ENCODE results near the gene RALBP1.
"Not testable (repeated sequence)": the region's sequence is repeated elsewhere in the genome, so short reads cannot be mapped to it uniquely, and the experiment has no call there.

The RALBP1 gene

GRCh38 chr18:9455718-9456511 is 19.4 kb upstream of the RALBP1 start:
- Histone ChIP-seq H3K9me3 (ENCODE audit: control insufficient read depth, low read length) (peaks cover 11% of the 10 kb centered on the region), H3K4me3 (ENCODE audit: low read length) (no peak overlapping the region), H3K27me3 (replicated peaks; ENCODE audit: control insufficient read depth, insufficient read depth, low read length) (no peaks in the 10 kb centered on the region), H3K9ac (ENCODE audit: low read length) (no peak overlapping the region), H3K36me3 (ENCODE audit: control insufficient read depth, insufficient read depth, low read length, severe bottlenecking) (no peaks in the 10 kb centered on the region), H3K4me1 (ENCODE audit: control insufficient read depth, insufficient read depth, low read length) (no peaks in the 10 kb centered on the region)
- DNase-seq (ENCODE audit: low read depth) = no peak

GRCh38 chr18:9466127-9466526 is 9.2 kb upstream of the RALBP1 start:
- DNase-seq (ENCODE audit: low read depth) = no peak
- H3K4me1 ChIP-seq (ENCODE audit: control insufficient read depth, insufficient read depth, low read length) = no peaks in the 10 kb centered on the region
- H3K4me3 ChIP-seq (ENCODE audit: low read length) = no peak overlapping the region
- peaks cover 25% of the 10 kb centered on the region for H3K9me3 ChIP-seq (ENCODE audit: control insufficient read depth, low read length)
- H3K36me3 ChIP-seq (ENCODE audit: control insufficient read depth, insufficient read depth, low read length, severe bottlenecking) = no peaks in the 10 kb centered on the region
- H3K27me3 ChIP-seq (replicated peaks; ENCODE audit: control insufficient read depth, insufficient read depth, low read length) = no peaks in the 10 kb centered on the region
- H3K9ac ChIP-seq (ENCODE audit: low read length) = no peak overlapping the region

GRCh38 chr18:9466846-9467245 is 8.5 kb upstream of the RALBP1 start:
- no peak overlapping the region for H3K9ac ChIP-seq (ENCODE audit: low read length)
- no peaks in the 10 kb centered on the region for H3K4me1 ChIP-seq (ENCODE audit: control insufficient read depth, insufficient read depth, low read length)
- no peak for DNase-seq (ENCODE audit: low read depth)
- H3K36me3 ChIP-seq (ENCODE audit: control insufficient read depth, insufficient read depth, low read length, severe bottlenecking) = no peaks in the 10 kb centered on the region
- peaks cover 25% of the 10 kb centered on the region for H3K9me3 ChIP-seq (ENCODE audit: control insufficient read depth, low read length)
- H3K27me3 ChIP-seq (replicated peaks; ENCODE audit: control insufficient read depth, insufficient read depth, low read length) = no peaks in the 10 kb centered on the region
- no peak overlapping the region for H3K4me3 ChIP-seq (ENCODE audit: low read length)

- DNase-seq (ENCODE audit: low read depth) = no peak
- Histone ChIP-seq H3K4me1 (ENCODE audit: control insufficient read depth, insufficient read depth, low read length) (peaks cover under 1% of the 10 kb centered on the region), H3K4me3 (ENCODE audit: low read length) (no peak overlapping the region), H3K27me3 (replicated peaks; ENCODE audit: control insufficient read depth, insufficient read depth, low read length) (no peaks in the 10 kb centered on the region), H3K36me3 (ENCODE audit: control insufficient read depth, insufficient read depth, low read length, severe bottlenecking) (no peaks in the 10 kb centered on the region), H3K9ac (ENCODE audit: low read length) (no peak overlapping the region), H3K9me3 (ENCODE audit: control insufficient read depth, low read length) (peaks cover 25% of the 10 kb centered on the region)
Observed at GRCh38 chr18:9468998-9469397, 6.3 kb upstream of the RALBP1 start.

GRCh38 chr18:9469685-9470084 is 5.6 kb upstream of the RALBP1 start:
- peaks cover 24% of the 10 kb centered on the region for H3K9me3 ChIP-seq (ENCODE audit: control insufficient read depth, low read length)
- H3K4me3 ChIP-seq (ENCODE audit: low read length) = no peak overlapping the region
- DNase-seq (ENCODE audit: low read depth) = no peak
- H3K27me3 ChIP-seq (replicated peaks; ENCODE audit: control insufficient read depth, insufficient read depth, low read length) = no peaks in the 10 kb centered on the region
- no peak overlapping the region for H3K9ac ChIP-seq (ENCODE audit: low read length)
- H3K36me3 ChIP-seq (ENCODE audit: control insufficient read depth, insufficient read depth, low read length, severe bottlenecking) = no peaks in the 10 kb centered on the region
- H3K4me1 ChIP-seq (ENCODE audit: control insufficient read depth, insufficient read depth, low read length) = peaks cover 6% of the 10 kb centered on the region

- Histone ChIP-seq H3K36me3 (ENCODE audit: control insufficient read depth, insufficient read depth, low read length, severe bottlenecking) (no peaks in the 10 kb centered on the region), H3K4me3 (ENCODE audit: low read length) (peak overlapping the region; percentile 88), H3K4me1 (ENCODE audit: control insufficient read depth, insufficient read depth, low read length) (peaks cover 13% of the 10 kb centered on the region), H3K27me3 (replicated peaks; ENCODE audit: control insufficient read depth, insufficient read depth, low read length) (no peaks in the 10 kb centered on the region), H3K9me3 (ENCODE audit: control insufficient read depth, low read length) (no peaks in the 10 kb centered on the region), H3K9ac (ENCODE audit: low read length) (peak overlapping the region; percentile 91)
- peak; percentile 92 for DNase-seq (ENCODE audit: low read depth)
Observed at GRCh38 chr18:9474108-9474982, 968 bp upstream of the RALBP1 start.

- H3K4me1 ChIP-seq (ENCODE audit: control insufficient read depth, insufficient read depth, low read length) = peaks cover 13% of the 10 kb centered on the region
- no peaks in the 10 kb centered on the region for H3K27me3 ChIP-seq (replicated peaks; ENCODE audit: control insufficient read depth, insufficient read depth, low read length)
- peak overlapping the region; percentile 88 for H3K4me3 ChIP-seq (ENCODE audit: low read length)
- H3K9me3 ChIP-seq (ENCODE audit: control insufficient read depth, low read length) = no peaks in the 10 kb centered on the region
- no peaks in the 10 kb centered on the region for H3K36me3 ChIP-seq (ENCODE audit: control insufficient read depth, insufficient read depth, low read length, severe bottlenecking)
- peak; percentile 54 for DNase-seq (ENCODE audit: low read depth)
- peak overlapping the region; percentile 91 for H3K9ac ChIP-seq (ENCODE audit: low read length)
Observed at GRCh38 chr18:9475643-9476591, 604 bp downstream of the RALBP1 start.

GRCh38 chr18:9476949-9477348 is 1.6 kb downstream of the RALBP1 start:
- not testable (repeated sequence) for DNase-seq (ENCODE audit: low read depth); H3K36me3 ChIP-seq (ENCODE audit: control insufficient read depth, insufficient read depth, low read length, severe bottlenecking); H3K27me3 ChIP-seq (replicated peaks; ENCODE audit: control insufficient read depth, insufficient read depth, low read length); H3K9me3 ChIP-seq (ENCODE audit: control insufficient read depth, low read length); H3K9ac ChIP-seq (ENCODE audit: low read length)
- Histone ChIP-seq H3K4me1 (ENCODE audit: control insufficient read depth, insufficient read depth, low read length) (peaks cover 13% of the 10 kb centered on the region), H3K4me3 (ENCODE audit: low read length) (peak overlapping the region; percentile 88)

GRCh38 chr18:9477509-9477908 is 2.2 kb downstream of the RALBP1 start:
- Histone ChIP-seq H3K4me1 (ENCODE audit: control insufficient read depth, insufficient read depth, low read length) (peaks cover 13% of the 10 kb centered on the region), H3K9me3 (ENCODE audit: control insufficient read depth, low read length) (no peaks in the 10 kb centered on the region), H3K4me3 (ENCODE audit: low read length) (peak overlapping the region; percentile 88), H3K36me3 (ENCODE audit: control insufficient read depth, insufficient read depth, low read length, severe bottlenecking) (no peaks in the 10 kb centered on the region), H3K9ac (ENCODE audit: low read length) (no peak overlapping the region), H3K27me3 (replicated peaks; ENCODE audit: control insufficient read depth, insufficient read depth, low read length) (no peaks in the 10 kb centered on the region)
- DNase-seq (ENCODE audit: low read depth) = no peak

- Histone ChIP-seq H3K9ac (ENCODE audit: low read length) (no peak overlapping the region), H3K9me3 (ENCODE audit: control insufficient read depth, low read length) (no peaks in the 10 kb centered on the region), H3K36me3 (ENCODE audit: control insufficient read depth, insufficient read depth, low read length, severe bottlenecking) (no peaks in the 10 kb centered on the region), H3K4me1 (ENCODE audit: control insufficient read depth, insufficient read depth, low read length) (peaks cover 13% of the 10 kb centered on the region), H3K27me3 (replicated peaks; ENCODE audit: control insufficient read depth, insufficient read depth, low read length) (no peaks in the 10 kb centered on the region), H3K4me3 (ENCODE audit: low read length) (no peak overlapping the region)
- DNase-seq (ENCODE audit: low read depth) = no peak
Observed at GRCh38 chr18:9478545-9478944, 3.2 kb downstream of the RALBP1 start.
